ENCODE data around the gene YWHAG. TPM values are rescaled to one million over a fixed set of nuclear protein-coding genes. Genes with fewer than 3 reads are reported as not detected.
"Not testable (repeated sequence)": the region's sequence is repeated elsewhere in the genome, so short reads cannot be mapped to it uniquely, and the experiment has no call there.

Gene YWHAG
- polyA plus RNA-seq, 1 of the 3 experiments (the other 2 are of a cell fraction): 60.4 TPM

GRCh38 chr7:76395965-76396726 lies 37.4 kb upstream of the YWHAG start:
- Histone ChIP-seq H3K9me3 (no peaks in the 10 kb centered on the region), H3K4me2 (no peak overlapping the region), H3K9me2 (no peaks in the 10 kb centered on the region), H3K36me3 (replicated peaks in 1 of 2; ENCODE audit: control insufficient read depth in 1 of 2, insufficient read depth in 2 of 2, low read length in 1 of 2) (no peaks in the 10 kb centered on the region), H3K4me3 (ENCODE audit: low read depth in 2 of 2, low read length in 1 of 2) (no peak overlapping the region), H3K79me2 (ENCODE audit: insufficient read depth) (no peaks in the 10 kb centered on the region), H3K9ac (no peak overlapping the region), H4K20me1 (ENCODE audit: insufficient read depth) (no peaks in the 10 kb centered on the region), H3K27me3 (ENCODE audit: insufficient read depth) (no peaks in the 10 kb centered on the region), H3F3A (replicated peaks; ENCODE audit: insufficient read depth) (peaks cover 5% of the 10 kb centered on the region), H2AFZ (ENCODE audit: low read depth) (no peak overlapping the region), H3K4me1 (ENCODE audit: control insufficient read depth in 1 of 2, insufficient read depth in 2 of 2, low read depth in 1 of 2, low read length in 1 of 2) (peaks cover 3 to 19% of the 10 kb centered on the region in 2 experiments; a peak in 3 of 4 replicates), H3K27ac (ENCODE audit: low read depth in 2 of 2, low read length in 1 of 2) (no peak overlapping the region)
- 90% methylated on average over 13 of the region's 13 CpGs for WGBS (ENCODE audit: low lambda C conversion rate)
- no peak for TF ChIP-seq EP300 (IDR thresholded peaks at IDR 0.05; ENCODE audit: borderline replicate concordance in 1 of 2, low read depth in 1 of 2, low read length in 1 of 2)
- no peak for TF ChIP-seq TCF12 (IDR thresholded peaks at IDR 0.05)
- TF ChIP-seq NRF1 (IDR thresholded peaks at IDR 0.05; ENCODE audit: low read depth, low read length): no peak
- TF ChIP-seq ZBTB33 (IDR thresholded peaks at IDR 0.05; ENCODE audit: borderline replicate concordance, low read depth): no peak
- no peak for TF ChIP-seq GATA2 (CRISPR knock-in tag; IDR thresholded peaks at IDR 0.05)
- TF ChIP-seq FOSL2 (IDR thresholded peaks at IDR 0.05; ENCODE audit: borderline replicate concordance, low read depth): no peak
- no peak for TF ChIP-seq PBX3 (IDR thresholded peaks at IDR 0.05)
- no peak for TF ChIP-seq FOXJ3 (CRISPR knock-in tag; IDR thresholded peaks at IDR 0.05)
- TF ChIP-seq, protein P1, sequence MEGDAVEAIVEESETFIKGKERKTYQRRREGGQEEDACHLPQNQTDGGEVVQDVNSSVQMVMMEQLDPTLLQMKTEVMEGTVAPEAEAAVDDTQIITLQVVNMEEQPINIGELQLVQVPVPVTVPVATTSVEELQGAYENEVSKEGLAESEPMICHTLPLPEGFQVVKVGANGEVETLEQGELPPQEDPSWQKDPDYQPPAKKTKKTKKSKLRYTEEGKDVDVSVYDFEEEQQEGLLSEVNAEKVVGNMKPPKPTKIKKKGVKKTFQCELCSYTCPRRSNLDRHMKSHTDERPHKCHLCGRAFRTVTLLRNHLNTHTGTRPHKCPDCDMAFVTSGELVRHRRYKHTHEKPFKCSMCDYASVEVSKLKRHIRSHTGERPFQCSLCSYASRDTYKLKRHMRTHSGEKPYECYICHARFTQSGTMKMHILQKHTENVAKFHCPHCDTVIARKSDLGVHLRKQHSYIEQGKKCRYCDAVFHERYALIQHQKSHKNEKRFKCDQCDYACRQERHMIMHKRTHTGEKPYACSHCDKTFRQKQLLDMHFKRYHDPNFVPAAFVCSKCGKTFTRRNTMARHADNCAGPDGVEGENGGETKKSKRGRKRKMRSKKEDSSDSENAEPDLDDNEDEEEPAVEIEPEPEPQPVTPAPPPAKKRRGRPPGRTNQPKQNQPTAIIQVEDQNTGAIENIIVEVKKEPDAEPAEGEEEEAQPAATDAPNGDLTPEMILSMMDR (IDR thresholded peaks at IDR 0.05): no peak
- TF ChIP-seq MXI1 (IDR thresholded peaks at IDR 0.05; ENCODE audit: low read depth, low read length): no peak
- TF ChIP-seq CHD2 (IDR thresholded peaks at IDR 0.05; ENCODE audit: low read length, partially characterized antibody): no peak
- TF ChIP-seq, protein P2, sequence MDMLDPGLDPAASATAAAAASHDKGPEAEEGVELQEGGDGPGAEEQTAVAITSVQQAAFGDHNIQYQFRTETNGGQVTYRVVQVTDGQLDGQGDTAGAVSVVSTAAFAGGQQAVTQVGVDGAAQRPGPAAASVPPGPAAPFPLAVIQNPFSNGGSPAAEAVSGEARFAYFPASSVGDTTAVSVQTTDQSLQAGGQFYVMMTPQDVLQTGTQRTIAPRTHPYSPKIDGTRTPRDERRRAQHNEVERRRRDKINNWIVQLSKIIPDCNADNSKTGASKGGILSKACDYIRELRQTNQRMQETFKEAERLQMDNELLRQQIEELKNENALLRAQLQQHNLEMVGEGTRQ (IDR thresholded peaks at IDR 0.05; ENCODE audit: borderline replicate concordance, low read depth, low read length): no peak
- TF ChIP-seq JUND (IDR thresholded peaks at IDR 0.05): no peak
- TF ChIP-seq RCOR1 (IDR thresholded peaks at IDR 0.05; ENCODE audit: low read length): no peak
- TF ChIP-seq YY1 (IDR thresholded peaks at IDR 0.05; ENCODE audit: low read depth): no peak
- TF ChIP-seq, protein P3, sequence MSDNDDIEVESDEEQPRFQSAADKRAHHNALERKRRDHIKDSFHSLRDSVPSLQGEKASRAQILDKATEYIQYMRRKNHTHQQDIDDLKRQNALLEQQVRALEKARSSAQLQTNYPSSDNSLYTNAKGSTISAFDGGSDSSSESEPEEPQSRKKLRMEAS (IDR thresholded peaks at IDR 0.05; ENCODE audit: low read depth): no peak
- TF ChIP-seq TEAD4 (IDR thresholded peaks at IDR 0.05; ENCODE audit: borderline replicate concordance, insufficient read depth): no peak
- no peak for TF ChIP-seq SIN3A (IDR thresholded peaks at IDR 0.05; ENCODE audit: borderline replicate concordance, low read depth, low read length)
- no peak for TF ChIP-seq POLR2AphosphoS5 (IDR thresholded peaks at IDR 0.05; ENCODE audit: low read depth, low read length)
- ChIA-PET CTCF (interaction anchor here (1.5 to 1.6 kb wide), 2 partner anchors 105 to 218 kb away, joined by 3 to 5 read pairs; no protein-coding TSS in a partner anchor), POLR2A (no interaction called here)
- DNase-seq: no peak

DNA sequence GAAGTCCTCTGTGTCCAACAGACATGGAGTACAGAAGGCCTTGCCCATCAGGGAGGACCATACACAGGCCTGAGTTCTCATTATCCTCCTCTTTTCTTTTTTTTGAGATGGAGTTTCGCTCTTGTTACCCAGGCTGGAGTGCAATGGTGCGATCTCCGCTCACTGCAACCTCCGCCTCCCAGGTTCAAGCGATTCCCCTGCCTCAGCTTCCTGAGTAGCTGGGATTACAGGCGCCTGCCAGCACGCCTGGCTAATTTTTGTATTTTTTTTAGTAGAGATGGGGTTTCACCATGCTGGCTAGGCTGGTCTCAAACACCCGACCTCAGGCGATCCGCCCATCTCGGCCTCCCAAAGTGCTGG lies 36.8 kb upstream of the YWHAG start:
- DNase-seq; CTCF ChIA-PET; H3K79me2 ChIP-seq (ENCODE audit: insufficient read depth); H3K9me2 ChIP-seq; POLR2A ChIA-PET; H3K36me3 ChIP-seq (replicated peaks in 1 of 2; ENCODE audit: control insufficient read depth in 1 of 2, insufficient read depth in 2 of 2, low read length in 1 of 2); H2AFZ ChIP-seq (ENCODE audit: low read depth); H3K27me3 ChIP-seq (ENCODE audit: insufficient read depth); H3K4me3 ChIP-seq (ENCODE audit: low read depth in 2 of 2, low read length in 1 of 2); H3K9me3 ChIP-seq; H3F3A ChIP-seq (replicated peaks; ENCODE audit: insufficient read depth); H4K20me1 ChIP-seq (ENCODE audit: insufficient read depth); H3K27ac ChIP-seq (ENCODE audit: low read depth in 2 of 2, low read length in 1 of 2); H3K9ac ChIP-seq; H3K4me2 ChIP-seq: not testable (repeated sequence)
- H3K4me1 ChIP-seq (ENCODE audit: control insufficient read depth in 1 of 2, insufficient read depth in 2 of 2, low read depth in 1 of 2, low read length in 1 of 2): peaks cover 3 to 19% of the 10 kb centered on the region in 2 experiments; a peak in 3 of 4 replicates
- WGBS (ENCODE audit: low lambda C conversion rate): 95% methylated on average over 11 of the region's 11 CpGs

Measured in SK-N-SH (cell line).